SK-N-MC (cell line): ENCODE results near the gene MRPS34.

Source experiments
- EZH2 ChIP-seq: fragments of 200-600 bp; sonication (generic); IDR thresholded peaks from one replicate; pipeline ENCODE4 v1.6.1; 2017; ENCODE audit warnings: antibody characterized with exemption
- POLR2AphosphoS5 ChIP-seq: IDR thresholded peaks from 2 replicates; pipeline ENCODE4 v1.6.1; 2012; ENCODE audit warnings: mild to moderate bottlenecking, low read depth, low read length, borderline replicate concordance

DNA sequence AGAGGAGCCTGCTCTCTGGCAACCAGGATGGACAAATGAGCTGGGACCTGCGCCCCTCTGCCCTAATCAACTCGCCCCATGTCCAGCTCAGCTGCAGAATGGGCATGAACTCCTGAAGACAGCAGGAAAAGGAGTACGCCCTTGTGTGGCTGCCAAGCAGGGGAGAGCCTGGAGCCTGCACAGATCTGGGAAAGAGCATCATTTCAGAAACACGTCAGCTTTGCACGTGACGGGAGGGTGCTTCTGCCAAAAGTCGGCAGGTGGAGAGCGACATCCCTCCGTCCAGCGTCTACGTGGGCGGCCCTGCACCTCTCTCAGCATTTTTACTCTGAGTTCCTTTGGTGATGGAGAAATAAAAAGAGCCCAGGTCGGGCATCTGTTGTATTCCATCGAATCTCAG lies 20.1 kb downstream of the MRPS34 start:
- no peak for TF ChIP-seq POLR2AphosphoS5
- TF ChIP-seq EZH2 = no peak
